Measurements from ENCODE around the gene GABRA4. TPM values are rescaled to one million over a fixed set of nuclear protein-coding genes. Genes with fewer than 3 reads are reported as not detected.

Gene GABRA4
- total RNA-seq, 3 donors from 2014 or later = 0.32 to 0.99 TPM; not detected in 1

DNA sequence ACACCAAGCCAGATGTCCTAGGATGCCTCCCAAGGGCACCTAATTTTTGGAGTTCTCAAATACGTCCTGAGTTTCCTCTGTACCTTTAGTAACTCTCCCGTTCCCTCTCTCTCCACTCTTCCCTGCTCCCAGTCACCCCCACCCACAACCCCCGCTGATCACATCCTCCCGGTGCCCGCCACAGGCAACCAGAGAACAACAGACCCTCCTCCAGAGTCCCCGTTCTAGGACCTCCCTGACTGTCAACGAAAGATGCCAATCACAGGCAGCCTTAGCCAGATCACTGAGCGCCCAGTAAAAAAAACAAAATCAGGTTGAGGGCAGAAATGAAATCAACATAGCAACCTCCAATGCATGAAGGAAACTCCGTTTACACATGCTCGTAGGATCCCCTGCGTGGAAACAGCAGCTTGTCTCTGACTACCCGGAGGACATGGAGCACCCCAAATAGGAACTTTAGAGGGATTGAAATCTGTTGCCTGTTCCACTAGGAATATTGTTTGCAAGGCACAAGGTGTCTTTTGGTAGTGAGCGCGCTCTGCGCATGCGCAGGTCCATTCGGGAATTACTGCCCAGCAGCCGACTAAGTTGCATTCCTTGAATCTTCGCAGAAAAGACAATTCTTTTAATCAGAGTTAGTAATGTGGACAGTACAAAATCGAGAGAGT, 37.8 kb upstream of the GABRA4 start, which contains the start of gene GABRB1:
TSS of gene GABRB1 (plus strand) at position 557 of the 668 bp plus-strand sequence.
- Histone ChIP-seq H3K4me1 (ENCODE audit: low read depth) (peaks cover 3% of the 10 kb centered on the region), H3K9me3 (no peaks in the 10 kb centered on the region), H3K4me3 (no peak within 1 kb of the TSS), H3K36me3 (ENCODE audit: low read depth) (no peaks in the 10 kb centered on the region)
- no peak for TF ChIP-seq CTCF (IDR thresholded peaks at IDR 0.05)
- DNase-seq (peak; percentile 51 to 72 (median 70)), ATAC-seq (peak; percentile 53)
- intact Hi-C loops (cut with DNase I, micrococcal nuclease) = no loop called here

DNA sequence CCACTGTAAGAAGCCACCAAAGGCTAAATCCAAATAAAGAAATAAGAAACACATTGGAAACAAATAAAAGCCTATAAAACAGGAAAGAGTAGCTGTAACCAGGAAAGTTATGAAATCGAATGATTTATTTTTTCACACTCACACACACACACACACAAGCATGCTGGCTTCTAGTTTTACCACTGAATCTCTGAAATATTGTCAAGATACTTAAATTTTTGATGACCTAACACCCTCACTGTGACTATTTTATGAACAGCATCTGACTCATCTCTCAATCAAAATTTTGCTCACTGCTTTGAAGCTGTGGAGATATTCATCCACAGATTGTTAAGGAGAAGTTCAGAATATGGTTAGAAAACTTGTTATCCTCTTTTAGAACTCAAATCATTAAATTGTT, 24.1 kb upstream of the GABRA4 start:
- no peak overlapping the region for H3K4me3 ChIP-seq
- TF ChIP-seq CTCF (IDR thresholded peaks at IDR 0.05) = no peak
- H3K4me1 ChIP-seq (ENCODE audit: low read depth) = no peaks in the 10 kb centered on the region
- ATAC-seq = no peak
- H3K36me3 ChIP-seq (ENCODE audit: low read depth) = no peaks in the 10 kb centered on the region
- no peak for DNase-seq
- no peaks in the 10 kb centered on the region for H3K9me3 ChIP-seq
- intact Hi-C loops (cut with DNase I, micrococcal nuclease) = no loop called here

DNA sequence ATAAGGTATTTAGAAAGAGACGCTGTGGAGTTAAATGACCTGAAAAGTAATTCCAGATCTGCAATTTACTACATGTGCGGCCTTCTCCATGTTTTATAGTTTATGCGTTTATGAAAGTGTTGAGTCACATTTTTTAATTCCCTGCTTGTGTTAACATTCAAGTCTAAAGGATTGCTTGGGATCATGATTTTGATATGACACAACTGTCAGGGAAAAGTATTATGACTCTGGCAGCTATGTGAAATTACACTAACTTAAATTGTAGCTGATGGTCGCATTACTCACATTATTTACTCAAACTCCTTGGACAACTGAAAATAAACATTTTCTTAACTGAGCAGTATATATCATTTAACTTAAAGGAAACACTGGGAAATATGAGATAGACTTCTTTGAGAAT, 23.7 kb upstream of the GABRA4 start:
- H3K4me3 ChIP-seq = no peak overlapping the region
- no peak for TF ChIP-seq CTCF (IDR thresholded peaks at IDR 0.05)
- DNase-seq (no peak), ATAC-seq (peak; percentile 60)
- intact Hi-C loops (cut with DNase I, micrococcal nuclease) = no loop called here
- no peaks in the 10 kb centered on the region for H3K4me1 ChIP-seq (ENCODE audit: low read depth)
- H3K36me3 ChIP-seq (ENCODE audit: low read depth) = no peaks in the 10 kb centered on the region
- no peaks in the 10 kb centered on the region for H3K9me3 ChIP-seq

DNA sequence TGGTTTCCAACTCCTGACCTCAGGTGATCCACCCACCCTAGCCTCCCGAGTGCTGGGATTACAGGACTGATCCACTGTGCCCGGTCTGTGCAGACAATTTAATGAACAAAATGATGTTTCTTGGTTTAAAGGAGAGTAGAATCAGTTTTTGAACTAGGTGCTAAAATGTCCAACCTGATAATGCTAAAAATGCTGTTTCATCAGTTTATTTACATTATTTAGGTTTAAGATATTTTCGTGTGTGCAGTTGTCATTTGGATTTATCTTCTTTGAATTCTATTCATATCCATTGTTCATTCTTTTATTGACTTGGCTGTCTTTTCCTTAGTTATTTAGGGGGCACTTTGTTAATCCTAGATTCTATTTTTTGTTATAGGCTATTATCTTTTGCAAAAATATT, 20.0 kb upstream of the GABRA4 start:
- DNase-seq (no peak), ATAC-seq (no peak)
- H3K9me3 ChIP-seq = no peaks in the 10 kb centered on the region
- H3K4me3 ChIP-seq = no peak overlapping the region
- no peaks in the 10 kb centered on the region for H3K4me1 ChIP-seq (ENCODE audit: low read depth)
- H3K36me3 ChIP-seq (ENCODE audit: low read depth) = no peaks in the 10 kb centered on the region
- intact Hi-C loops (cut with DNase I, micrococcal nuclease) = no loop called here
- TF ChIP-seq CTCF (IDR thresholded peaks at IDR 0.05) = no peak

- no peak for TF ChIP-seq CTCF (IDR thresholded peaks at IDR 0.05)
- Histone ChIP-seq H3K36me3 (ENCODE audit: low read depth) (no peaks in the 10 kb centered on the region), H3K9me3 (no peaks in the 10 kb centered on the region), H3K4me1 (ENCODE audit: low read depth) (no peaks in the 10 kb centered on the region), H3K4me3 (no peak overlapping the region)
- intact Hi-C loops (cut with DNase I, micrococcal nuclease) = no loop called here
- DNase-seq = no peak
- ATAC-seq = no peak
These were observed 19.3 kb upstream of the GABRA4 start for GRCh38 chr4:47012676-47013075.
